ENCODE measurements around the gene NCCRP1.

Gene NCCRP1

GRCh38 chr19:39157997-39158389 is 38.8 kb upstream of the NCCRP1 start:
- no peak overlapping the region for H3K4me3 ChIP-seq (ENCODE audit: low read depth, low read length)
- no peak for TF ChIP-seq CTCF (IDR thresholded peaks at IDR 0.05; ENCODE audit: low read depth, low read length)

GRCh38 chr19:39158646-39159260 is 38.0 kb upstream of the NCCRP1 start:
- no peak overlapping the region for H3K4me3 ChIP-seq (ENCODE audit: low read depth, low read length)
- no peak for TF ChIP-seq CTCF (IDR thresholded peaks at IDR 0.05; ENCODE audit: low read depth, low read length)

- H3K4me3 ChIP-seq (ENCODE audit: low read depth, low read length) = no peak overlapping the region
- TF ChIP-seq CTCF (IDR thresholded peaks at IDR 0.05; ENCODE audit: low read depth, low read length) = no peak
Observed at GRCh38 chr19:39160523-39160861, 36.3 kb upstream of the NCCRP1 start.

GRCh38 chr19:39160889-39161672 is 35.7 kb upstream of the NCCRP1 start:
- no peak overlapping the region for H3K4me3 ChIP-seq (ENCODE audit: low read depth, low read length)
- no peak for TF ChIP-seq CTCF (IDR thresholded peaks at IDR 0.05; ENCODE audit: low read depth, low read length)

GRCh38 chr19:39162441-39163043 is 34.2 kb upstream of the NCCRP1 start:
- no peak for TF ChIP-seq CTCF (IDR thresholded peaks at IDR 0.05; ENCODE audit: low read depth, low read length)
- no peak overlapping the region for H3K4me3 ChIP-seq (ENCODE audit: low read depth, low read length)

GRCh38 chr19:39163621-39164020 is 33.1 kb upstream of the NCCRP1 start:
- no peak for TF ChIP-seq CTCF (IDR thresholded peaks at IDR 0.05; ENCODE audit: low read depth, low read length)
- H3K4me3 ChIP-seq (ENCODE audit: low read depth, low read length) = no peak overlapping the region

GRCh38 chr19:39164289-39164688 is 32.5 kb upstream of the NCCRP1 start:
- no peak overlapping the region for H3K4me3 ChIP-seq (ENCODE audit: low read depth, low read length)
- no peak for TF ChIP-seq CTCF (IDR thresholded peaks at IDR 0.05; ENCODE audit: low read depth, low read length)
